Measurements from ENCODE around the gene OR1E1. TPM values are rescaled to one million over a fixed set of nuclear protein-coding genes. Genes with fewer than 3 reads are reported as not detected.
A peak's percentile ranks its signal among the peaks of the same experiment; 100 is the strongest.
"Not testable (repeated sequence)": the region's sequence is repeated elsewhere in the genome, so short reads cannot be mapped to it uniquely, and the experiment has no call there.

Gene OR1E1
- total RNA-seq (not detected), total RNA-seq (0 to 0.11 (median 0) reads per million in 29 experiments)
- not detected for total RNA-seq (2013)

DNA sequence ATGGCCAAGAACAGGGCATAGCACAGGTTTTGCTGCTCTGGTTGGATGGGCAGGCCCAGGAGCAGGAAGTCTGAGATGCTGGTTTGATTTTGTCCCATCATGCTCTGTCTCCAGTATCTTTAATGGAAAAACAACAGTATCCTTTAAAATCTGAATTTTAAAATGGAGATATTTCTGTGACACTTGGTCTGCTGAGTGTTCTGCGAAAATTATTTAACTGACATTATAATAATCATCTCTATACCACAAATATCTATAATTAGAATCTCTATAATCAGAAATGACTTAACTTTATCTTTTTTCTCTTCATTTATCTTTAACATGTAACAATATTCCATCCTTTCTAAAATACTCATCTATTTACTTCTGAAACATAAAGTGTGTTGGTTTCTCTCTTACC, at the start of gene OR1E1:
TSS of gene OR1E1 (minus strand) at position 101 of the 400 bp plus-strand sequence. CDS start at position 101, 0 bp downstream.
- no peaks in the 10 kb centered on the region for H3K9me3 Mint-ChIP-seq
- CTCF ChIA-PET: no interaction called here

DNA sequence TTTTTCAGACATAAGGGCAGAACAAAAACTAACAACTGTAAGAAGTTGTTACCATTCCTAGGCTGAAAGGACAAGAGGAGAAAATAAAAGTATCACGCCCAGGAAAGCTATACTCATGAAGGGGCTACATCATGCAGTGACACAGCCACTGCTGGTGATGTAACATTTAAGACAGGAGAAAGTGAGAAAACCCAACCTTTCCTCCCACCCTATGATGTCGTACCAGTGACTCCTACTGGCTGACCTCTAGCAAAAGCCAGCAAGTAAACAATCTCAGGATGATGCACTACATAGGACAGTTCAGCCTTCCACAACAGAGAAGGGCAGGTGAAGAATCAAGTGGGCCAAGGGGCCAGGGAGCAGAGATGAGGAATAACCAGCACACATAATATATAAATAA, 49.4 kb upstream of the OR1E1 start:
- Mint-ChIP-seq H3K4me1 (no peaks in the 10 kb centered on the region), H3K36me3 (no peaks in the 10 kb centered on the region), H3K27ac (no peak overlapping the region), H3K27me3 (peaks cover 13 to 23% of the 10 kb centered on the region in 2 donors), H3K4me3 (no peak overlapping the region), H3K9me3 (peaks cover 0 to 3% (median 0%) of the 10 kb centered on the region in 3 donors)
- no peaks in the 10 kb centered on the region for H3K36me3 ChIP-seq (ENCODE audit: control insufficient read depth in 2 of 2, extremely low read depth in 1 of 2, insufficient read depth in 1 of 2, low read length in 1 of 2)
- POLR2A ChIA-PET: no interaction called here
- H3K4me3 ChIP-seq (ENCODE audit: control insufficient read depth in 1 of 2, extremely low read depth in 1 of 2, low read length in 1 of 2): no peak overlapping the region
- no peak overlapping the region for H3K27ac ChIP-seq (ENCODE audit: low read length)
- ATAC-seq (replicated peaks in 1 of 4) (peak in 1 of 4 experiments; percentile 37), DNase-seq (peak in 1 of 35 experiments; percentile 5)
- H3K9me3 ChIP-seq: no peaks in the 10 kb centered on the region
- WGBS (ENCODE audit: insufficient coverage): no CpG with 5 or more reads among the region's 2 CpGs
- no peaks in the 10 kb centered on the region for H3K4me1 ChIP-seq (ENCODE audit: control insufficient read depth in 1 of 2, extremely low read depth in 1 of 2, insufficient read depth in 2 of 2, low read length in 2 of 2)
- peaks cover 0 to 5% of the 10 kb centered on the region in 2 experiments for H3K27me3 ChIP-seq (replicated peaks in 1 of 2; ENCODE audit: control insufficient read depth in 2 of 2, extremely low read depth in 1 of 2, insufficient read depth in 2 of 2, low read length in 1 of 2)
- CTCF ChIA-PET: no interaction called here

More for the DNA sequence above, at the start of gene OR1E1:
- no peak for DNase-seq
- no peak within 1 kb of the TSS for H3K27ac Mint-ChIP-seq
- H3K4me1 Mint-ChIP-seq: no peaks in the 10 kb centered on the region
- ATAC-seq (replicated peaks in 1 of 4): no peak
- no CpG with 5 or more reads among the region's 1 CpG for WGBS (ENCODE audit: insufficient coverage)
- Histone ChIP-seq H3K4me1 (ENCODE audit: control insufficient read depth in 1 of 2, extremely low read depth in 1 of 2, insufficient read depth in 2 of 2, low read length in 2 of 2) (no peaks in the 10 kb centered on the region), H3K9me3 (no peaks in the 10 kb centered on the region), H3K27ac (ENCODE audit: low read length) (no peak within 1 kb of the TSS), H3K27me3 (replicated peaks in 1 of 2; ENCODE audit: control insufficient read depth in 2 of 2, extremely low read depth in 1 of 2, insufficient read depth in 2 of 2, low read length in 1 of 2) (peaks cover 0 to 7% of the 10 kb centered on the region in 2 experiments), H3K4me3 (ENCODE audit: control insufficient read depth in 1 of 2, extremely low read depth in 1 of 2, low read length in 1 of 2) (no peak within 1 kb of the TSS), H3K36me3 (ENCODE audit: control insufficient read depth in 2 of 2, extremely low read depth in 1 of 2, insufficient read depth in 1 of 2, low read length in 1 of 2) (no peaks in the 10 kb centered on the region)
- POLR2A ChIA-PET: no interaction called here
- no peak within 1 kb of the TSS for H3K4me3 Mint-ChIP-seq
- H3K36me3 Mint-ChIP-seq: no peaks in the 10 kb centered on the region
- peaks cover 13 to 22% of the 10 kb centered on the region in 2 donors for H3K27me3 Mint-ChIP-seq

DNA sequence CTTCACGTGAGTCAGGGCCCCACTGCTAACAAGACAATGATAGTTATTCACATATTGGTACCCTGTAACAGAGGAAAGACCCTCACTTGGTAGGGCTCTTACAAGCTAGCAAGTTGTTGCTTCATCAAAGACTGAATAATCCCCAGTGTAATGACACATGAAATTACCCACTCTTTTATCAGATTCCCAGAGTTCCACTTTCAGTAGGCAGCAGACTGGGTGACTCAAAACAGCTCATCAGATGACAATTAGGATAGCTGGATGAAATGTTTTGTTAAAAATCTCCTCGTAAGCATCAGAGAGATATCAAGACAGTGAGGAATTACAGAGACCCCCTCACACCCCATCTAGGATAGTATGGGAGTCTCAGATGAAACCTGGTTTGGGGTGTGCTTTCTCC, 42.2 kb upstream of the OR1E1 start:
- WGBS (ENCODE audit: insufficient coverage): no CpG with 5 or more reads among the region's 2 CpGs
- H3K27me3 ChIP-seq (replicated peaks in 1 of 2; ENCODE audit: control insufficient read depth in 2 of 2, extremely low read depth in 1 of 2, insufficient read depth in 2 of 2, low read length in 1 of 2): peaks cover 0 to 8% of the 10 kb centered on the region in 2 experiments
- Mint-ChIP-seq H3K9me3 (no peaks in the 10 kb centered on the region), H3K27ac (no peak overlapping the region), H3K36me3 (no peaks in the 10 kb centered on the region), H3K4me1 (no peaks in the 10 kb centered on the region), H3K4me3 (no peak overlapping the region), H3K27me3 (peaks cover 17 to 37% of the 10 kb centered on the region in 2 donors)
- H3K27ac ChIP-seq (ENCODE audit: low read length): no peak overlapping the region
- no peak overlapping the region for H3K4me3 ChIP-seq (ENCODE audit: control insufficient read depth in 1 of 2, extremely low read depth in 1 of 2, low read length in 1 of 2)
- DNase-seq (no peak), ATAC-seq (replicated peaks in 1 of 4) (no peak)
- H3K4me1 ChIP-seq (ENCODE audit: control insufficient read depth in 1 of 2, extremely low read depth in 1 of 2, insufficient read depth in 2 of 2, low read length in 2 of 2): no peaks in the 10 kb centered on the region
- no peaks in the 10 kb centered on the region for H3K9me3 ChIP-seq
- ChIA-PET POLR2A (no interaction called here), CTCF (no interaction called here)
- no peaks in the 10 kb centered on the region for H3K36me3 ChIP-seq (ENCODE audit: control insufficient read depth in 2 of 2, extremely low read depth in 1 of 2, insufficient read depth in 1 of 2, low read length in 1 of 2)

GRCh38 chr17:3438368-3438767, 40.2 kb upstream of the OR1E1 start:
- Histone ChIP-seq H3K4me1 (ENCODE audit: control insufficient read depth in 1 of 2, extremely low read depth in 1 of 2, insufficient read depth in 2 of 2, low read length in 2 of 2) (no peaks in the 10 kb centered on the region), H3K36me3 (ENCODE audit: control insufficient read depth in 2 of 2, extremely low read depth in 1 of 2, insufficient read depth in 1 of 2, low read length in 1 of 2) (no peaks in the 10 kb centered on the region), H3K27ac (ENCODE audit: low read length) (no peak overlapping the region), H3K4me3 (ENCODE audit: control insufficient read depth in 1 of 2, extremely low read depth in 1 of 2, low read length in 1 of 2) (no peak overlapping the region), H3K27me3 (replicated peaks in 1 of 2; ENCODE audit: control insufficient read depth in 2 of 2, extremely low read depth in 1 of 2, insufficient read depth in 2 of 2, low read length in 1 of 2) (peaks cover 0 to 9% of the 10 kb centered on the region in 2 experiments), H3K9me3 (no peaks in the 10 kb centered on the region)
- H3K9me3 Mint-ChIP-seq: peaks cover 0 to under 1% (median 0%) of the 10 kb centered on the region in 3 donors
- CTCF ChIA-PET: no interaction called here
- no peak overlapping the region for H3K4me3 Mint-ChIP-seq
- no peak overlapping the region for H3K27ac Mint-ChIP-seq
- no peaks in the 10 kb centered on the region for H3K4me1 Mint-ChIP-seq
- POLR2A ChIA-PET: no interaction called here
- DNase-seq (no peak), ATAC-seq (replicated peaks in 1 of 4) (no peak)
- H3K27me3 Mint-ChIP-seq: peaks cover 11 to 34% of the 10 kb centered on the region in 2 donors
- 45% methylated on average over 1 of the region's 1 CpG for WGBS (ENCODE audit: insufficient coverage)
- no peaks in the 10 kb centered on the region for H3K36me3 Mint-ChIP-seq

GRCh38 chr17:3433741-3434140, 35.5 kb upstream of the OR1E1 start, which contains the start of gene OR1E2:
TSS of gene OR1E2 (minus strand) at chr17:3433841. CDS start at chr17:3433841, 0 bp downstream.
- WGBS (ENCODE audit: insufficient coverage): 84% methylated on average over 2 of the region's 3 CpGs
- H3K27ac Mint-ChIP-seq: no peak within 1 kb of the TSS
- H3K4me3 Mint-ChIP-seq: no peak within 1 kb of the TSS
- peaks cover 17 to 29% of the 10 kb centered on the region in 2 donors for H3K27me3 Mint-ChIP-seq
- ATAC-seq (replicated peaks in 1 of 4): no peak
- no peak for DNase-seq
- Histone ChIP-seq H3K27ac (ENCODE audit: low read length) (no peak within 1 kb of the TSS), H3K4me1 (ENCODE audit: control insufficient read depth in 1 of 2, extremely low read depth in 1 of 2, insufficient read depth in 2 of 2, low read length in 2 of 2) (no peaks in the 10 kb centered on the region), H3K4me3 (ENCODE audit: control insufficient read depth in 1 of 2, extremely low read depth in 1 of 2, low read length in 1 of 2) (no peak within 1 kb of the TSS), H3K9me3 (no peaks in the 10 kb centered on the region), H3K27me3 (replicated peaks in 1 of 2; ENCODE audit: control insufficient read depth in 2 of 2, extremely low read depth in 1 of 2, insufficient read depth in 2 of 2, low read length in 1 of 2) (peaks cover 0 to 11% of the 10 kb centered on the region in 2 experiments), H3K36me3 (ENCODE audit: control insufficient read depth in 2 of 2, extremely low read depth in 1 of 2, insufficient read depth in 1 of 2, low read length in 1 of 2) (no peaks in the 10 kb centered on the region)
- H3K36me3 Mint-ChIP-seq: no peaks in the 10 kb centered on the region
- H3K9me3 Mint-ChIP-seq: peaks cover 7 to 9% (median 8%) of the 10 kb centered on the region in 3 donors
- POLR2A ChIA-PET: no interaction called here
- H3K4me1 Mint-ChIP-seq: no peaks in the 10 kb centered on the region
- CTCF ChIA-PET: no interaction called here

GRCh38 chr17:3433215-3433614, 35.0 kb upstream of the OR1E1 start:
- peaks cover 0 to 11% of the 10 kb centered on the region in 2 experiments for H3K27me3 ChIP-seq (replicated peaks in 1 of 2; ENCODE audit: control insufficient read depth in 2 of 2, extremely low read depth in 1 of 2, insufficient read depth in 2 of 2, low read length in 1 of 2)
- CTCF ChIA-PET; H3K9me3 ChIP-seq; H3K36me3 ChIP-seq (ENCODE audit: control insufficient read depth in 2 of 2, extremely low read depth in 1 of 2, insufficient read depth in 1 of 2, low read length in 1 of 2); H3K4me3 Mint-ChIP-seq; H3K27ac Mint-ChIP-seq; H3K36me3 Mint-ChIP-seq; H3K4me1 Mint-ChIP-seq; POLR2A ChIA-PET; H3K4me3 ChIP-seq (ENCODE audit: control insufficient read depth in 1 of 2, extremely low read depth in 1 of 2, low read length in 1 of 2); ATAC-seq (replicated peaks in 1 of 4); H3K4me1 ChIP-seq (ENCODE audit: control insufficient read depth in 1 of 2, extremely low read depth in 1 of 2, insufficient read depth in 2 of 2, low read length in 2 of 2); H3K27ac ChIP-seq (ENCODE audit: low read length); H3K9me3 Mint-ChIP-seq: not testable (repeated sequence)
- H3K27me3 Mint-ChIP-seq: peaks cover 21 to 28% of the 10 kb centered on the region in 2 donors
- WGBS (ENCODE audit: insufficient coverage): 0% methylated on average over 3 of the region's 7 CpGs
- DNase-seq: peak in 9 of 35 experiments; percentile 0 to 23 (median 3)

DNA sequence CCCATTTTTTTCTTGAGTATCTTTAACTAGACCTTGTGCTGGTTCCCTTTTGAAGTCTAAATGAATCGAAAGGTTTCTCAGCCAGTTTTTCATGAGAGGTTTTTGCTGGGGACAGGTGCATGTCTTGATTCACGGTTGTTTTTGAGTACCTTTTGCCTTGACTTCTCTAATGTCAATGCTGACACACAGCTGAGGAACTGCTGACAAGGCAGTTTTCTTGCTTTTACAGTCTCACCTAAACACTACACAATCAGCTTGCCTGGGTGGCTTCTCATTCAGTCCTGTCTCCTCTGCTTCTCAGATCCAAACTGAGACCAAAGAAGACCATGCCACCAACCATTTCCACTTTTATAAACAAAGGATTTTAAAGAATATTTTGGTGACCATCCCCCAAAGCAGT, 20.0 kb upstream of the OR1E1 start:
- H3K27me3 Mint-ChIP-seq: peaks cover 13 to 26% of the 10 kb centered on the region in 2 donors
- H3K36me3 Mint-ChIP-seq: no peaks in the 10 kb centered on the region
- no peak overlapping the region for H3K4me3 Mint-ChIP-seq
- ChIA-PET POLR2A (no interaction called here), CTCF (no interaction called here)
- Histone ChIP-seq H3K4me1 (ENCODE audit: control insufficient read depth in 1 of 2, extremely low read depth in 1 of 2, insufficient read depth in 2 of 2, low read length in 2 of 2) (no peaks in the 10 kb centered on the region), H3K27me3 (replicated peaks in 1 of 2; ENCODE audit: control insufficient read depth in 2 of 2, extremely low read depth in 1 of 2, insufficient read depth in 2 of 2, low read length in 1 of 2) (peaks cover 0 to 3% of the 10 kb centered on the region in 2 experiments), H3K9me3 (no peaks in the 10 kb centered on the region), H3K27ac (ENCODE audit: low read length) (no peak overlapping the region), H3K4me3 (ENCODE audit: control insufficient read depth in 1 of 2, extremely low read depth in 1 of 2, low read length in 1 of 2) (no peak overlapping the region), H3K36me3 (ENCODE audit: control insufficient read depth in 2 of 2, extremely low read depth in 1 of 2, insufficient read depth in 1 of 2, low read length in 1 of 2) (no peaks in the 10 kb centered on the region)
- WGBS (ENCODE audit: insufficient coverage): 80% methylated on average over 1 of the region's 2 CpGs
- no peak for DNase-seq
- no peak for ATAC-seq (replicated peaks in 1 of 4)
- H3K27ac Mint-ChIP-seq: no peak overlapping the region
- no peaks in the 10 kb centered on the region for H3K4me1 Mint-ChIP-seq
- peaks cover 0 to 3% (median 0%) of the 10 kb centered on the region in 3 donors for H3K9me3 Mint-ChIP-seq

All from T-cell (primary cell).